Mesendoderm (in vitro differentiated cells): ENCODE measurements around the gene CREB5.

Experiments
- DNase-seq: peaks from one replicate; pipeline ENCODE4 v3.0.0; 2013
- H2AK5ac ChIP-seq: 2 replicates; pipeline ENCODE4 v1.6.1; 2013; ENCODE audit warnings: low read length, inconsistent platforms
- H2BK120ac ChIP-seq: 2 replicates; pipeline ENCODE4 v1.6.1; 2013; ENCODE audit warnings: low read depth, mild to moderate bottlenecking, low read length, moderate library complexity, mixed read lengths
- H2BK15ac ChIP-seq: replicated peaks from 2 replicates; pipeline ENCODE4 v1.6.1; 2013; ENCODE audit warnings: low read depth, mild to moderate bottlenecking, moderate library complexity
- H2BK5ac ChIP-seq: 2 replicates; pipeline ENCODE4 v1.6.1; 2013; ENCODE audit warnings: low read length, inconsistent platforms
- H3K18ac ChIP-seq: 2 replicates; pipeline ENCODE4 v1.6.1; 2013; ENCODE audit warnings: mild to moderate bottlenecking, low read length, mixed read lengths
- H3K23ac ChIP-seq: one replicate; pipeline ENCODE4 v1.6.1; 2013; ENCODE audit warnings: low read length
- H3K27ac ChIP-seq: 2 replicates; pipeline ENCODE4 v1.5.1; 2013; ENCODE audit warnings: low read depth, mild to moderate bottlenecking, inconsistent platforms, low read length, moderate library complexity
- H3K27me3 ChIP-seq: 2 replicates; pipeline ENCODE4 v1.6.1; 2013; ENCODE audit warnings: low read length, control low read depth, mild to moderate bottlenecking, inconsistent platforms; ENCODE audit not compliant: insufficient read depth, poor library complexity
- H3K36me3 ChIP-seq: 2 replicates; pipeline ENCODE4 v1.6.1; 2013; ENCODE audit warnings: low read length, inconsistent platforms; ENCODE audit not compliant: control insufficient read depth, insufficient read depth
- H3K4ac ChIP-seq: one replicate; pipeline ENCODE4 v1.6.1; 2013; ENCODE audit warnings: low read depth, mild to moderate bottlenecking, low read length, moderate library complexity
- H3K4me1 ChIP-seq: 2 replicates; pipeline ENCODE4 v1.6.1; 2013; ENCODE audit warnings: low read depth, low read length, inconsistent platforms; ENCODE audit not compliant: control insufficient read depth
- H3K4me2 ChIP-seq: 2 replicates; pipeline ENCODE4 v1.6.1; 2013; ENCODE audit warnings: low read length
- H3K4me3 ChIP-seq: 2 replicates; pipeline ENCODE4 v1.5.1; 2013; ENCODE audit warnings: mild to moderate bottlenecking, low read length
- H3K56ac ChIP-seq: one replicate; pipeline ENCODE4 v1.6.1; 2013; ENCODE audit warnings: low read length
- H3K79me1 ChIP-seq: 2 replicates; pipeline ENCODE4 v1.6.1; 2013; ENCODE audit warnings: low read length, inconsistent platforms
- H3K79me2 ChIP-seq: 2 replicates; pipeline ENCODE4 v1.6.1; 2013; ENCODE audit warnings: mild to moderate bottlenecking, low read length; ENCODE audit not compliant: control insufficient read depth, insufficient read depth
- H3K9ac ChIP-seq: 2 replicates; pipeline ENCODE4 v1.6.1; 2013; ENCODE audit warnings: low read length, inconsistent platforms
- H4K5ac ChIP-seq: one replicate; pipeline ENCODE4 v1.6.1; 2013; ENCODE audit warnings: low read length
- H4K8ac ChIP-seq: one replicate; pipeline ENCODE4 v1.6.1; 2013; ENCODE audit warnings: low read depth, mild to moderate bottlenecking, control low read depth, low read length, moderate library complexity
- WGBS: extraction: QIAGEN DNeasy Blood & Tissue Kit; methylation state at CpG from one replicate; pipeline ENCODE4 v1.1.7; 2013; ENCODE audit warnings: low lambda C conversion rate, missing lambda C conversion rate; ENCODE audit not compliant: insufficient coverage; ENCODE audit errors: extremely low coverage; 5-methylcytosine and 5-hydroxymethylcytosine counted together

The CREB5 gene

DNA sequence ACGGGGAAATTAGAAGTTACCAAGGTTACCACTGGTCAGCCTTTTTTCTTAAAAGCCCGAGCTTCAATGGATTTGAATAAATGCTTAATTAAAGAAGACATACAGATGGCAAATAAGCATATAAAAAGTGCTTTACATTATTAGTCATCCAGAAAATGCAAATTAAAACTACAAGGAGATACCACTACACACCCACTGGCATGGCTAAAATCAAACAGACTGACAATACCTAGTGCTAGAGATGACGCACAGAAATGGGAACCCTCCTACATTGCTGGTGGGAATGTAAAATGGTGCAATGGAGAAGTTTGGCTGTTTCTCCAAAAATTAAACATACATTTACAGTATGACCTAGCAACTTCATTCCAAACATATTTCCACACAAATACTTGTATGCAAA, 38.3 kb upstream of the CREB5 start:
- DNase-seq, result no peak
- Histone ChIP-seq H3K4me3 (no peak overlapping the region), H4K5ac (no peak overlapping the region), H3K23ac (no peak overlapping the region), H3K79me2 (no peaks in the 10 kb centered on the region), H3K18ac (no peak overlapping the region), H2BK5ac (no peak overlapping the region), H3K4me1 (peaks cover 2% of the 10 kb centered on the region), H3K9ac (no peak overlapping the region), H4K8ac (no peak overlapping the region), H3K27me3 (no peaks in the 10 kb centered on the region), H2BK120ac (no peak overlapping the region), H3K79me1 (no peaks in the 10 kb centered on the region), H2AK5ac (no peak overlapping the region), H3K56ac (no peak overlapping the region), H2BK15ac (no peak overlapping the region), H3K36me3 (no peaks in the 10 kb centered on the region), H3K4ac (no peak overlapping the region), H3K4me2 (no peak overlapping the region), H3K27ac (no peak overlapping the region)
- WGBS, result no CpG with 5 or more reads among the region's 3 CpGs

DNA sequence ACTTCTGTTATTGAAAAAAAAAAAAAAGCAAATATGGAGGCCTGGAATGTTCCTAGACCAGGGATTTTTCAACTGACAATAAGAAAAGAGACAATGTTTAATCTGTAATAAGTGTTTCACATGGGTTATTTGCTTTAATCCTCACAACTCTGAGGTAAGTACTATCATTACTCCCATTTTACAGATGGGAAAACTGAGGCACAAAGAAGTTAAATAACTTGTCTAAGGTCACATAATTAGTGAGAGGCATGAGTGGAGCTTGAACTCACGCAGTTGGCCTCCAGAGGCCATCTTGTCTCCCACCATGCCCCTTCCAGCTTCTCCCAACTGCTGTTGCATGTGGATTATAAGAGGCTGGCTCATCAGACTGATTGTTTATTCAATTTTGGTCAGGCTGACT, 36.6 kb upstream of the CREB5 start:
- Histone ChIP-seq H3K27me3 (no peaks in the 10 kb centered on the region), H4K5ac (no peak overlapping the region), H2BK15ac (no peak overlapping the region), H3K4me3 (no peak overlapping the region), H3K23ac (no peak overlapping the region), H3K18ac (no peak overlapping the region), H4K8ac (no peak overlapping the region), H3K4me2 (no peak overlapping the region), H3K79me2 (no peaks in the 10 kb centered on the region), H3K36me3 (no peaks in the 10 kb centered on the region), H3K4me1 (no peaks in the 10 kb centered on the region), H3K9ac (no peak overlapping the region), H2BK5ac (no peak overlapping the region), H3K56ac (no peak overlapping the region), H2BK120ac (no peak overlapping the region), H3K79me1 (no peaks in the 10 kb centered on the region), H3K27ac (no peak overlapping the region), H3K4ac (no peak overlapping the region), H2AK5ac (no peak overlapping the region)
- no CpG with 5 or more reads among the region's 1 CpG for WGBS
- no peak for DNase-seq

DNA sequence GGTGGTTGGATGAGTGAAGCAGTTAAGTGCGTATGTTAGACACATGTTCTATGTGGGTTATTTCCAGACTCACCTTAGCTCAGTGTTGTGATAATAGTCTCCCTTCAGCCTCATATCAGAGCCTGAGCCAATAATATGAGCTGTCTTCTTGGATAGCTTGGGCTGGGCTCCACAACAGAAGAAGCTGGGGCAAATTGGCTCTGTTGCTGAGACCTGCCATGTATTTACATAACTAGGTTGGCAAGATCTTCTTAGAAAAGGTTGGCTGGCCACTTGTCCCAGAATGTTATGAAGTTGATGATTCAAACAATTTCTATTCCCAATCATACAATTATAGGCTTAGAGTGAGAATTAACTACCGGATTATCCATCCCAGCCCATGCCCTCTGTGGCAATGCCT, 35.7 kb upstream of the CREB5 start:
- Histone ChIP-seq H2BK120ac (no peak overlapping the region), H3K9ac (no peak overlapping the region), H3K27me3 (no peaks in the 10 kb centered on the region), H3K79me1 (no peaks in the 10 kb centered on the region), H2BK5ac (no peak overlapping the region), H3K4me2 (no peak overlapping the region), H3K4me3 (no peak overlapping the region), H4K5ac (no peak overlapping the region), H2AK5ac (no peak overlapping the region), H4K8ac (no peak overlapping the region), H3K36me3 (no peaks in the 10 kb centered on the region), H3K4ac (no peak overlapping the region), H3K18ac (no peak overlapping the region), H3K56ac (no peak overlapping the region), H3K79me2 (no peaks in the 10 kb centered on the region), H3K23ac (no peak overlapping the region), H2BK15ac (no peak overlapping the region), H3K27ac (no peak overlapping the region), H3K4me1 (no peaks in the 10 kb centered on the region)
- no peak for DNase-seq
- no CpG with 5 or more reads among the region's 2 CpGs for WGBS

DNA sequence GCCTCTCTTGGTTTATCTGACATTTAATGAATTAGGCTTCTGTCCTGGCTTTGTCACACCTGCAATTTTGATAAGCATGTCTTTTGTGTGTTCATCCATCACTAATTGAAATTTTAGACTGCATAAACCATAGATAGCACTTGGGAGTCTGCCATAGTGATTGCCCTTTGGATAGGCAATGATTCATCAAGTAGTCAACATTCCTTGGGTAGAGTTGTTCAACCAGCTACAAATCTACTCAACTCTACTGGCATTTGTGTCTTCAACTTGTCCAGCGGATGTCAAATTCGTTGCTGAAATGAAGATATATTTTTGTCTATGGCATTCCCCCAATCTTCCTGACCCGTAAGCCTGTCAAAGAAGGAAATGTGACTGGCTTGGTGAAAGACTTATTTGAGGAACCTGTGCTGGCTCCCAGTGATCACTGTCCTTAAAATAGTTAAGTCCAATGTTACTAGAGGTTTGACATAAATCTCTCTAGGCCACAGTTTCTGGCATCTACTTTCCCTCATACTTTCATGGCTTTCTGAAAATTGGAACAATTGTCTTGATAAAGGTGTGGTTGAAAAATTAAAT, 33.7 kb upstream of the CREB5 start:
- no CpG with 5 or more reads among the region's 3 CpGs for WGBS
- H3K27me3 ChIP-seq, result no peaks in the 10 kb centered on the region
- no peaks in the 10 kb centered on the region for H3K36me3 ChIP-seq
- no peaks in the 10 kb centered on the region for H3K79me1 ChIP-seq
- DNase-seq, result no peak
- H3K4me2 ChIP-seq, result no peak overlapping the region
- H3K56ac ChIP-seq, result no peak overlapping the region
- H4K8ac ChIP-seq, result no peak overlapping the region
- H3K18ac ChIP-seq, result no peak overlapping the region
- no peak overlapping the region for H3K23ac ChIP-seq
- no peak overlapping the region for H3K9ac ChIP-seq
- no peak overlapping the region for H2BK5ac ChIP-seq
- H2AK5ac ChIP-seq, result no peak overlapping the region
- no peak overlapping the region for H2BK15ac ChIP-seq
- H3K79me2 ChIP-seq, result no peaks in the 10 kb centered on the region
- no peak overlapping the region for H2BK120ac ChIP-seq
- no peaks in the 10 kb centered on the region for H3K4me1 ChIP-seq
- H3K27ac ChIP-seq, result no peak overlapping the region
- no peak overlapping the region for H3K4ac ChIP-seq
- no peak overlapping the region for H3K4me3 ChIP-seq
- H4K5ac ChIP-seq, result no peak overlapping the region

DNA sequence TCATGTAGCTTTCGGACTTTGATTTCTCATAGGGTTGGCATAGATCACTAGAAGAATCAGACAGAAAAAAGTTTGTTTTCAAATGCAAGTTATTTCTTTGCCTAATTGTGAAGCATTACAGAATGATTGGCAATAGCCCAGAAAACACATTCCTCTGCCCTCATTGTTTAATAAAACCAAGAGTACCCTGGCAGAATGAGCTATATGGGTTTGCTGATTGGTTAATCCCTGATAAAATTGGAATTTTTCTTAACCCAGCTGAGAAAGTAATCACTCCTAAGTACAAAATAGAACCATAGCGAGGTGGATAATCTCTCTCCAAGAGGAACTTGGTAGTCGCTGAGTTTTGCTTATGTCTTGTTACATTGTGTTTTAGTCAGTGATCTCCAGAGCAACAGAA, 30.9 kb upstream of the CREB5 start:
- WGBS, result no CpG with 5 or more reads among the region's 3 CpGs
- no peak overlapping the region for H3K18ac ChIP-seq
- no peak overlapping the region for H4K5ac ChIP-seq
- no peak overlapping the region for H2BK120ac ChIP-seq
- H2BK15ac ChIP-seq, result no peak overlapping the region
- H3K4me1 ChIP-seq, result no peaks in the 10 kb centered on the region
- H2BK5ac ChIP-seq, result no peak overlapping the region
- no peaks in the 10 kb centered on the region for H3K27me3 ChIP-seq
- H3K9ac ChIP-seq, result no peak overlapping the region
- no peak overlapping the region for H3K4me2 ChIP-seq
- no peak overlapping the region for H3K4me3 ChIP-seq
- H3K27ac ChIP-seq, result no peak overlapping the region
- no peaks in the 10 kb centered on the region for H3K79me2 ChIP-seq
- no peak overlapping the region for H3K56ac ChIP-seq
- no peaks in the 10 kb centered on the region for H3K79me1 ChIP-seq
- no peak overlapping the region for H4K8ac ChIP-seq
- DNase-seq, result no peak
- no peak overlapping the region for H2AK5ac ChIP-seq
- H3K36me3 ChIP-seq, result no peaks in the 10 kb centered on the region
- no peak overlapping the region for H3K23ac ChIP-seq
- no peak overlapping the region for H3K4ac ChIP-seq

DNA sequence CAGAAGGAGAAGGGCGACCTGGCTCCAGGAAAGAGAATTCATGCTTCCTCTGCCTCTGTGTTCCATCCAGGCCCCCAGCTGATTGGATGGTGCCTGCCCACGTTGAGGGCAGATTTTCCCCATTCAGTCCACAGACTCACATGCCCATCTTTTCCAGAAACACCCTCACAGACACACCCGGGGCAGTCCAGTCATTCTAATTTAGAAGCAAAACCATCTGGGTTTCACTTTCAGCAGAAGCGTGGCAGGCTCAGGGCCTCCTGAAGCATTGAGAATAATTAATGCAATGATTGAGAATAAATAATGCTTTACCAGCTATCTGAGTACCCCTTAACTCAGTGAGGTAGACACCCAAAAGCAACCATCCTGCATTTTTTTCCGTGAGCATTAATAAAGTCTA, 30.2 kb upstream of the CREB5 start:
- H3K23ac ChIP-seq, result no peak overlapping the region
- H3K18ac ChIP-seq, result no peak overlapping the region
- H3K4me2 ChIP-seq, result no peak overlapping the region
- H3K4me3 ChIP-seq, result no peak overlapping the region
- H3K4ac ChIP-seq, result no peak overlapping the region
- no peak for DNase-seq
- H2BK5ac ChIP-seq, result no peak overlapping the region
- no peaks in the 10 kb centered on the region for H3K79me2 ChIP-seq
- H3K27me3 ChIP-seq, result no peaks in the 10 kb centered on the region
- H3K9ac ChIP-seq, result no peak overlapping the region
- H3K4me1 ChIP-seq, result no peaks in the 10 kb centered on the region
- H4K5ac ChIP-seq, result no peak overlapping the region
- no peak overlapping the region for H2BK120ac ChIP-seq
- no peak overlapping the region for H3K27ac ChIP-seq
- H3K56ac ChIP-seq, result no peak overlapping the region
- no peak overlapping the region for H2BK15ac ChIP-seq
- no peaks in the 10 kb centered on the region for H3K36me3 ChIP-seq
- H4K8ac ChIP-seq, result no peak overlapping the region
- H3K79me1 ChIP-seq, result no peaks in the 10 kb centered on the region
- no CpG with 5 or more reads among the region's 5 CpGs for WGBS
- no peak overlapping the region for H2AK5ac ChIP-seq
